MV-4-11 (cell line): ENCODE measurements around the gene OGFOD3.
A peak's percentile ranks its signal among the peaks of the same experiment; 100 is the strongest.

Experiments used
- DNase-seq: peaks from one replicate; lab custom pipeline; 2025; lab: John Stamatoyannopoulos, UW

OGFOD3 gene

GRCh38 chr17:82446649-82447048 lies 28.3 kb upstream of the OGFOD3 start:
- no peak for DNase-seq

GRCh38 chr17:82446124-82446523 lies 27.7 kb upstream of the OGFOD3 start:
- DNase-seq, result no peak

DNA sequence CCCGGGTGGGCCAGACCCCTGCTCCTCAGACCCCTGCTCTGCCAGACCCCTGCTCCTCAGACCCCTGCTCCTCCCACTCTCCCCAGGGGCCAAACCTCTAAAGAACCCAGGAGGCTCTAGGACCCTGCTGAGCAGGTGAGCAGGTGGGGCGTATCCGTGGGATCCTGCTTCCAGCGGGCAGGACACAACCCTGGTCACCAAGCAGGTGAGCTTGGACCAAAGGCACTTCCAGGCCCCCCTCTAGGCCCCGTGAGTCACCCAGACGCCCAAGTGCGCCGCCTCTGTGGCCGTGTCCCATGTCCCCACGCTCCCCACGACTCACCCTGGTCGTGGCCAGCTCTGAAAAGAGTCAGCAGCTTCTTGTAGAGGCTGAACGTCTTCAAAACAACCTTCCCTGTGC lies 27.2 kb upstream of the OGFOD3 start:
- no peak for DNase-seq

GRCh38 chr17:82444941-82445521 lies 26.6 kb upstream of the OGFOD3 start:
- DNase-seq, result no peak

DNA sequence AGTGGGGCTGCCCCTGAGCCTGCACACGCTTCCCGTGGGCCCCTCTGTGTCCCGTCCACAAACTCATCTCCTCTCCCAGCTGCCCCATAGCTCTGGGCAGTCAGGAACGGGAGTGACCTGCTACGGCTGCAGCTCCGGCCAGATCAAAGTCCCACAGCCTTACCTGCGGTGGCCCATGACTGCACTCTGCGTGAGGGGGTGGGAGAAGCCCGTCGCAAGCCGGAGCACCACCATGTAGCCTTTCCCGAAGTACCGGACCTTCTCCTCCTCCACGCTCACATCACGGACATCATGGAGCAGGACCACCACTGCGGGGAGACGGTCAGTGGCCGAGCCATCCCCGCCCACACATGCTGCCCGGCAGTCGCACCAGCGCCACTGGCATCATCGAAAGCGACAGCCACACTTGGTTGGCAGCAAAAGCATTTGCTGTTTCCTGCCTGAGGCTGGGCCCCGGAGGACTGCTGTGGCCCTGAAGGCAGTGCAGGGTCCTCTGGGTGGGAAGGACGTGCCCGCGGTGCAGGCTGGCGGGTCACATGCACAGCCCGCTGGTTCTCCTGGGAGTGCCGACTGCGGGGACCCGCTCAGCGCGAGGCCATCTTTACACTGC lies 26.0 kb upstream of the OGFOD3 start:
- no peak for DNase-seq

DNA sequence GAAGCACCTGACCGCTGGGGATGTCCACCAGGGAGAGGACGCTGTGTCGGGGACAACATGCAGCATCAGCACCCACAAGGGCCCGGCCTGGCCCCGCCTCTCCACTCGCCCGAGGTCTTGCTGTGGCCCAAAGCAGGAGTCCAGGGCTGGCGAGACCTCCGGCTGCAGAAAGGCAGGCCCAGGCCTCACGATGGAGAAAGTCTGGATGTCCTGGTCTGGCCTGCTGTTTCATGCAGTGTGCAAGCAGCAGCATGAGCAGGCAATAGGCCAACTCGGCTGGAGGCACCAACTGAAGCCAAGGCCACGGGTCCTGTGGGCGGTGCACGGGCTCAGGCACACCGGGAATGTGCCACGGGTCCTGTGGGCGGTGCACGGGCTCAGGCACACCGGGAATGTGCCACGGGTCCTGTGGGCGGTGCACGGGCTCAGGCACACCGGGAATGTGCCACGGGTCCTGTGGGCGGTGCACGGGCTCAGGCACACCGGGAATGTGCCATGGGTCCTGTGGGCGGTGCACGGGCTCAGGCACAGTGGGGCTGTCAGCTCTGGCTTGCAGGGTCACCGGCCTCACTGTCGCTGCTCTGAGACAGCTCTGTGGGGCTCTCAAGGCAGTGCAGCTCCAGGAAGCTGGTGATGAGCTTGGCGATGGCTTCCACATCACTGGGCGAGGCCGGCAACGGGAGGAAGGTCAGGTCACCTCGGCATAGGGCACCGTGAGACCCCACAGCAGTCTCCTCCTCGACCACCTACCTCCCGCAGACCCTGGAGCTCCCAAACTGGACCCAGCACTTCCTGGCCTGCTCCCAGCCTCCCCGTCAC lies 25.3 kb upstream of the OGFOD3 start:
- no peak for DNase-seq

GRCh38 chr17:82442643-82443464 lies 24.5 kb upstream of the OGFOD3 start:
- no peak for DNase-seq

DNA sequence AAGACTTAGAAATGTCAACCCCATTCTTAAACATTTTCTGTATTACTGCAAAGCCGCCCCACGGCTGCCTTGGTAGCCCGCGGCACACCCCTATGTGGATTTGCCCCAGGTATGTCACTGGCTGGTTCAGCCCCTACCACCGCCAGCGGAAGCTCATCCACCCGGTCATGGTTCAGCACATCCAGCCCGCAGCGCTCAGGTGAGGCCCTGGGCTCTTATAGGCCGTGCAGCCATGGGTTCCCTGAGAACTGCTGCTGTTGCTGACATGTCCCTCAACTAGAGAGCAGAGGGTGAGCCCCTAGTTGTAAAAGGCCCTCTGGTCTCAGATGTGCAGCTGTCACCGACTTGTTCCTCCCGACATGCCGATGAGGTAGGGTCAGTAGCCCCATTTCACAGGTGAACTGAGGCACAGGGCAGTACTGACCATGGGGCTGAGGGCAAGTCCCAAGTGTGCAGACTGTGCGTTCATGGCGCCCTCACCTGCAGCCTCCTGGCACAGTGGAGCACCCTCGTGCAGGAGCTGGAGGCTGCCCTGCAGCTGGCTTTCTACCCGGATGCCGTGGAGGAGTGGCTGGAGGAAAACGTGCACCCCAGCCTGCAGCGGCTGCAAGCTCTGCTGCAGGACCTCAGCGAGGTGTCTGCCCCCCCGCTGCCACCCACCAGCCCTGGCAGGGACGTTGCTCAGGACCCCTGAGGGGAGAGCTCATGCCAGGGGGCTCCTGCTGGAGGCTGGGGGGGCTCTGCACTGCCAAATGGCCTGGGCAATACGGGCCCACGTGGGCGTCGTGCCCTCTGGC lies 23.5 kb upstream of the OGFOD3 start:
- DNase-seq, result no peak

DNA sequence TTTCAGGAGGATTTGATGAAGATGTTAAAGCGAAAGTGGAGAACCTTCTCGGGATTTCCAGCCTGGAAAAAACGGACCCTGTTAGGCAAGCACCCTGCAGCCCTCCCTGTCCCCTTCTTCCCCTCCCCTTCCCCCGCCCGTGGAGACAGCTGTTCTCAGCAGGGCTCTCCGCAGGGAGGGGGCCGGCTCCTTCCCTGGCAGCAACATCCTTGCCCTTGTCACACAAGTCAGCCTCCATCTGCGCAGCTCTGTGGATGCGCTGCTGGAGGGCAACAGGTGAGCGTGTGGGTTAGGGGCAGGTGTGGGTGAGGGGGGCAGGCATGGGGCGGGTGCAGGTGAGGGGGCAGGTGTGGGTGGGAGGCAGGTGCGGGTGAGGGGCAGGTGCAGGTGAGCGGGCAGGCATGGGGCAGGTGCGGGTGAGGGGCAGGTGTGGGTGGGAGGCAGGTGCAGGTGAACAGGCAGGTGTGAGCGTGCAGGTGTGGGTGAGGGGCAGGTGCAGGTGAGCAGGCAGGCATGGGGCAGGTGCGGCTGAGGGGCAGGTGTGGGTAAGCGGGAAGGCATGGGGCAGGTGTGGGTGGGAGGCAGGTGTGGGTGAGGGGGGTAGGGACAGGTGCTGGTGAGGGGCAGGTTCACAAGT lies 22.7 kb upstream of the OGFOD3 start:
- peak; percentile 53 for DNase-seq

- peak; percentile 78 for DNase-seq
Measured at GRCh38 chr17:82440469-82440981, 22.1 kb upstream of the OGFOD3 start.

GRCh38 chr17:82439829-82440365 lies 21.5 kb upstream of the OGFOD3 start:
- DNase-seq, result no peak

- no peak for DNase-seq
Measured at GRCh38 chr17:82439194-82439828, 20.9 kb upstream of the OGFOD3 start.

DNA sequence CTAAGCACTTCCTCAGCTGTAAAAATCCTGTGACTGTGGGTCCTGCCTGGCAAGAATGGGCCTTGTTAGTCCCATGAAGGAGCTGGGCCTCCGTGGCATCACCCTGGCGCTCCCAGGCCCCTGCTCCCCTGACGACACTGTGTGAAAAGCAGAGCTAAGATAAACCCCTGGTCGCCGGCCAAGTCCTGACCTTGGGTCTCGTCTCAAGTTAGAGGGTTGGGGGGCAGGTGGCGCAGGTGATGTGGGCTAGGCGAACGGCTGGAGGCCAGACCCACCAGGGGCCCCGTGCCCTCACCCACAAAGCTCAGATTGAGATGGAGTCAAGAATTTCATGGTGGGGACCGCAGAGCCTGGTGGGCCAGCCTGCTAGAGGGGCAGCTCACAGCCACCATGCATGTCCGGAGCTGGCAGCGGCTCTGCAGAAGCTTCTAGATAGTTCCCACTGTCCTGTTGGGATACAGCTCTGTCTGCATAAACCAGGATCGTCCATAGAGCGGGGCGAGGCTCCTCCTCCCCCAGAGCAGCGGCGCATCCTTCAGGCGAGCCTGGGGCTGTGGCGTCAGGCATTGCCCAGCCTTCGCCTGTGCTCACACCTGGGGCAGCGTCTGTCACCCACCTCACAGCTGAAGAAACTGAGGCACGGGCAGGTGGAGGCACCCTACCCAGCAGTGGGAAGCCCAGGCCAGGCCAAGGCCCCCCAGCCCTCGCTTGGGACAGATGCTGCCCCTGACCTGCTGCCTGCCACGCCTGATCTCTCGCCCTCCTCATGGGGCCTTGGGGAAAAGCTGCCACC lies 20.2 kb upstream of the OGFOD3 start:
- no peak for DNase-seq

DNA sequence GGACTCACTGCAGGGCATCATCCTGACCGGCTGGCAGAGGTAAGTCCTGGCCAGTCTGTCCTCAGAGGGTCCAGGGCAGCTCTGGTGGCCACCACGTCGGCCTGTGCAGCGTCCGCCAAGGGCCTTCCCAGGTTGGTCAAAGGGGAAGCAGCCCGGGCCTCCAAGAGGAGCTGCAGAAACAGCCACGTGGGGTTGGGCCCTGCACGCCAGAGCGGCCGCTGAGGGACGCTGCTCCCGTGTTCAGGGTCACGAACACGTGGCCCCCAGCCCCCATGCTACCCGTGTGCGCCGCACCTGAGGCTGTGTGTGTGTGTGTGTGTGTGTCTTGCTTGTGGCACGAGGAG lies 18.9 kb upstream of the OGFOD3 start:
- no peak for DNase-seq

DNA sequence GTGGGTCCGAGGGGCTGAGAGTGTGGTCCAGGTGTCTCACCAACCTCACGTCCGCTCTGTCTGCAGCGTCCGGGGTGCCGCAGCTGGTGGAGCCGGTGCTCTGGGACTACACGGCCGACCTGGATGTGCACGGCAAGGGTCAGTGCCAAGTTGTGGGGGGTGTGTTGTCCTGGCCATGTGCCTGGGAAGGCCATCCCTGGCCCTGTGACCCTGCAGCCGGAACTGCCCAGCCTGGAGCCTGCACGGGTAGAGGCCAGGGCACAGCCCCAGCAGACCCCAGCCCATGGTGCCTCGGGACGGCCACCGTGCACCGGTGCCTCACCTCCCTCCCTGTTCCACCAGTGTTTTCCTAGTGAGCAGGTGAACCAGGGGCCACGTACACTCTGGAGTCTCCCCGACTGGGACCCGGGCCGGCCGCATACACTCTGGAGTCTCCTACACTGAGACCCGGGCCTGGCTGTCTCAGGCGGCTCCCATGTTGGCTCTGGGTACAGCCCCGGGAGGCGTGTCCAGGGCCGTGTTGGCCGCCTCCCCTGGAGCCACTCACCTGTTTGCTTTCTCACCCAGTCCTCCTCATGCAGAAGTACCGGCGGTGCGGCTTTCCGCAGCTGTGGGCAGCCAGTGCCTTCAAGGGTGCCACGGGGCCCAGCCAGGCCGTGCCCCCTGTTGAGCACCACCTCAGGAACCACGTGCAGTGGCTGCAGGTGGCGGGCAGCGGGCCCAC lies 18.4 kb upstream of the OGFOD3 start:
- no peak for DNase-seq

DNA sequence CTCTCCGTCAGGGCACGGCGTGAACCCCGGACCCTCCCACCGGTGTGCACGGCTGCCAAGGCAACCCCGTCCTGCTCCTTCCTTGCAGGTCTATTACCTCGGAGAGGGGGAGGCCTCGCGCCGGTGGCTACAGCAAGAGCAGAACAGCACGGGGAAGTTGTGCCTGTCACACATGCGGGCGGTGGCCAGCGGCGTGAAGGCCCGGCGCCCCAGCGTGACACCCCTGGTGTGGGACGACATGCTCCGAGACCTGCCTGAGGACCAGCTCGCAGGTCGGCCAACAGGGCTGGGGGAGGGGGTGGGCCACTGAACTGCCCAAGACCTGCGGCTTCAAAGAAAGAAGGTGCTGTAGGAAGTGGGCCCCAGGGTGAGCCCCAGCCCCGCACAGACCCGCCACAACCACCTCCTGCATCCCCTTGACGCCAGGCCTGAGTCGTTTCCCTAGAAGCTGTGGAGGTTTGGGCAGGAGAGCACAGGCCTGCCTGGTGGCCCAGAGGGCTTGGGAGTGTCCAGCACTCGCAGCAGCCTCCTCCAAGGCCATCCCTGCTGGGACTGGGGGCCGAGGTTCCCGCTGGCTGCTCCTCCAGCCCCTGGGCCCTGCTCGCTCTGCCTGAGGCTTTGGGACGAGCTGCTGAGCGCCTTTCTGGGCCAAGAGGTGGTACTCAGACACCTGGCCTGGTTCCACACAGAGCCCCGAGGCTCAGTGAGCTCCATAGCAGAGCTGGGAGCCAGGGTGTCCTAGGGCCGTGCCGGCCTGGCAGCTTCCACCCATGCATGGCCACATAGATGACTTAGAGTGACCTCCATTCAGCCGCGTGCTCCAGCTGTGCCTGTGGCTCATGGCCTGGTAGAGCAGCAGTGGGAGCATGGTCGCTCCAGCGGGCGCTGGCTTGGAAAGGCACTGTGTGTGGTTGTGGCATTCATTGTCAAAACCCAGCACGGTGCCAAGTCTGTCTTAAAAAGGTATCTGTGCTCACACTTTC lies 17.5 kb upstream of the OGFOD3 start:
- DNase-seq, result no peak

DNA sequence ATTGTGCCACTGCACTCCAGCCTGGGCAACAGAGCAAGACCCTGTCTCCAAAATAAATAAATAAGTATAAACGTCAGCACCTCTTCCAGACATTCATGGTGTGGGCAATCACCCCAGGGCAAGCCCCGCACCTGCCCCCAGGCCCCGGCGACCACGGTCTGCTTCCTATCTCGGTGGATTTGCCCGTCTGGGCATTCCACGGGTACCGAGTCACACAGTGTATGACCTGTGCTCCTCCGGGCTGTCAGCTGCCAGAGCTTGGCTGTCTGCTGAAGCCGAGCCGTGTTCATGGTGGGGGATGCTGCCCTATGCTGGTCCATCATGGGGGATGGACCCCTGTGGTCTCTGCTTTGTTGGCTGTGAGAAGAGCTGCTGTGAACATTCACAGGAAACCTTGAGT lies 16.7 kb upstream of the OGFOD3 start:
- no peak for DNase-seq

- no peak for DNase-seq
Measured at GRCh38 chr17:82434216-82434565, 15.8 kb upstream of the OGFOD3 start.
